Measurements from ENCODE around the gene VPS33A. TPM values are rescaled to one million over a fixed set of nuclear protein-coding genes. Genes with fewer than 3 reads are reported as not detected.
A peak's percentile ranks its signal among the peaks of the same experiment; 100 is the strongest.

VPS33A gene
- total and polyA plus RNA-seq, 2 of the 13 experiments (the other 11 are each of a cell fraction or from before 2014, with no cell fraction given) = 11.0 to 43.6 TPM

GRCh38 chr12:122226366-122227125 is 39.7 kb downstream of the VPS33A start (continued):
- peak; percentile 78; the same call in 1 of the 2 replicates for TF ChIP-seq ZNF441 (CRISPR knock-in tag; IDR thresholded peaks at IDR 0.05; ENCODE audit: borderline replicate concordance)
- TF ChIP-seq ZNF781 (CRISPR knock-in tag; IDR thresholded peaks at IDR 0.05; ENCODE audit: borderline replicate concordance, not compliant biosample characterization) = no peak
- TF ChIP-seq ZNF800 (CRISPR knock-in tag; IDR thresholded peaks at IDR 0.05) = peak; percentile 83
- TF ChIP-seq ZNF782 (CRISPR knock-in tag; IDR thresholded peaks at IDR 0.05; ENCODE audit: borderline replicate concordance) = peak; percentile 94; the same call in 1 of the 2 replicates
- TF ChIP-seq HNF1B (CRISPR knock-in tag; IDR thresholded peaks at IDR 0.05) = no peak
- no peak for TF ChIP-seq HNRNPUL1 (IDR thresholded peaks at IDR 0.05; ENCODE audit: low read depth, low read length)
- no peak for TF ChIP-seq HDAC1 (CRISPR knock-in tag; IDR thresholded peaks at IDR 0.05)
- TF ChIP-seq KAT7 (CRISPR knock-in tag; IDR thresholded peaks at IDR 0.05; ENCODE audit: borderline replicate concordance) = no peak; the same call in 1 of the 2 replicates
- TF ChIP-seq TCF12 (IDR thresholded peaks at IDR 0.05) = no peak
- no peak for TF ChIP-seq TCF12 (CRISPR knock-in tag; IDR thresholded peaks at IDR 0.05)
- TF ChIP-seq ZNF335 (CRISPR knock-in tag; IDR thresholded peaks at IDR 0.05) = no peak
- no peak for TF ChIP-seq MYPOP (CRISPR knock-in tag; IDR thresholded peaks at IDR 0.05)
- no peak for TF ChIP-seq PRDM10 (CRISPR knock-in tag; IDR thresholded peaks at IDR 0.05; ENCODE audit: low read depth)
- 0 out of 2 replicates have a peak, but pooled peaks have one; percentile 25 for TF ChIP-seq JUNB (CRISPR knock-in tag; IDR thresholded peaks at IDR 0.05; ENCODE audit: borderline replicate concordance)
- TF ChIP-seq FUBP1 (CRISPR knock-in tag; IDR thresholded peaks at IDR 0.05; ENCODE audit: borderline replicate concordance) = no peak

Measured in HepG2 (cell line).